SK-N-MC (cell line): ENCODE results near the gene ERBB4.

Experiments
- DNase-seq: peaks from one replicate; pipeline ENCODE4 v3.0.0-alpha.2; 2011; ENCODE audit warnings: low read depth, low spot score
- H3K27ac ChIP-seq: fragments of 200-600 bp; sonication (generic); 2 replicates; pipeline ENCODE4 v1.5.1; 2016; ENCODE audit warnings: mixed run types
- H3K36me3 ChIP-seq: fragments of 200-600 bp; sonication (generic); 2 replicates; pipeline ENCODE4 v1.6.1; 2017; ENCODE audit warnings: antibody characterized with exemption, low read length, mixed read lengths; ENCODE audit not compliant: insufficient read depth
- H3K4me3 ChIP-seq: fragments of 200-600 bp; sonication (generic); 2 replicates; pipeline ENCODE4 v1.5.1; 2016
- H3K9ac ChIP-seq: fragments of 200-600 bp; sonication (generic); 2 replicates; pipeline ENCODE4 v1.8.0; 2017; ENCODE audit warnings: mixed run types, mixed read lengths; ENCODE audit not compliant: insufficient read length
- H3K9me3 ChIP-seq: fragments of 200-600 bp; sonication (generic); 2 replicates; pipeline ENCODE4 v1.6.1; 2017; ENCODE audit warnings: low read depth, mild to moderate bottlenecking, antibody characterized with exemption, low read length, moderate library complexity, mixed read lengths
- EZH2 ChIP-seq: fragments of 200-600 bp; sonication (generic); IDR thresholded peaks from one replicate; pipeline ENCODE4 v1.6.1; 2017; ENCODE audit warnings: antibody characterized with exemption
- FOXP2 ChIP-seq: optimal IDR thresholded peaks from 2 replicates; pipeline ENCODE3; 2011; ENCODE audit warnings: mild to moderate bottlenecking, moderate library complexity; ENCODE audit not compliant: insufficient read depth; ENCODE audit errors: extremely low read length, control extremely low read depth
- POLR2AphosphoS5 ChIP-seq: IDR thresholded peaks from 2 replicates; pipeline ENCODE4 v1.6.1; 2012; ENCODE audit warnings: mild to moderate bottlenecking, low read depth, low read length, borderline replicate concordance

The ERBB4 gene

DNA sequence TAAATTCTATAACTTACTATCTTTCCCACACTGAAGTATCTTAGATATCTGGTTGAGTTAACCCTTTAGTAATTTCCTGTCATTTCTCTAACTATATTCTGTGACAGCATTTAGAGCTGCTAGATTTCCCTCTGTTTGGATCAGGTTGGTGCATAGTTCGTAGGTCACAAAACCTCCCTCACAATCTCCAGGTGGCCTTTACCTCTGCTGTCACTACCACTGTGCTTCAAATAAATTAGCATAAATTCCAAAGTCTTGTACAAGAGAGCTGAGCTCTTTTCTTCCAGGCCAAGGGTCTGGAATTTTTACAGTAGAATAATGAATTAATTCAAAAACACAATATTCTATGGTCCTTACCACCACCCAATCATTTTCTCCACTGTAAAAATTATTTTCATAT is 739.7 kb downstream of the ERBB4 start:
- H3K9me3 ChIP-seq: no peaks in the 10 kb centered on the region
- TF ChIP-seq EZH2 (no peak), FOXP2 (no peak), POLR2AphosphoS5 (no peak)
- DNase-seq: no peak

DNA sequence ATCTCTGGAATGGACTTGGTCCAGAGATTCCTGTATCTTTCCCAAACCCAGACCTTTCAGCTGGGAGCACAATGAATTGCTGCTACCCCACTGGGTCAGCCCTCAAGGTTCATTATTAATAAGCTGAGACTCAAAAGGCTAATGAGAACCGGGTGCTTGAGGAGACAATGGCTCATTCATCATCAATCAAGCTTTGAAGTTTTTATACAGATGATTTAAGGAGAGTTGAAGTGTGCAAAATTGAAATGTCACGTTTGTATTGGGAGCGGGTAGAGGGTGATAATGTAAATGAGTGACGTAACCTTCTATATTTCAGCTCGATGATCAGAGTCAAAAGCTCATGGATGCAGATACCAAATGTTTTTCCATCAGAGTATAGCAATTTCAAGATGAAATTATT is 744.9 kb downstream of the ERBB4 start:
- DNase-seq: no peak
- H3K9ac ChIP-seq: no peak overlapping the region
- H3K4me3 ChIP-seq: no peak overlapping the region
- H3K36me3 ChIP-seq: no peaks in the 10 kb centered on the region
- no peak for TF ChIP-seq POLR2AphosphoS5
- TF ChIP-seq FOXP2: no peak
- no peak for TF ChIP-seq EZH2
- no peak overlapping the region for H3K27ac ChIP-seq
- H3K9me3 ChIP-seq: no peaks in the 10 kb centered on the region

More for the DNA sequence above, 739.7 kb downstream of the ERBB4 start:
- Histone ChIP-seq H3K4me3 (no peak overlapping the region), H3K36me3 (no peaks in the 10 kb centered on the region), H3K9ac (no peak overlapping the region), H3K27ac (no peak overlapping the region)

DNA sequence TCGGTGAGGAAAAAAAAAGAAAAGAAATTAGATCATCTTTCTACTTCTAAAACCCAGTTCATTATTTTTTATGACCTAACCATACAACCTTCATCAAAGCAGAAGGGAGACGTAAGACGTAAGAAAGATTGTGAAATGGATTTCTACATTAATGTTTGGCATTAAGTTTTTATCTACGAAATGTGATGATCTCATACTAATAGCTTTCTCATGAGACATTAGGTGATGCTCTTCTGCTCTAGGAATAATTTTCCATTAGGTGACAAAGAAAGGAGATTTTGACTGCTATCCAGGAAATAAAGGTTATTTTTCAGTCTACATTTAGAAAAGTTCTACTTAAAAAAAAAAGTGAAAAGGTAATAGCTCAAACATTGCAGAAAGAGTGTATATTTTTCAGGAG is 748.6 kb downstream of the ERBB4 start:
- Histone ChIP-seq H3K27ac (no peak overlapping the region), H3K9ac (no peak overlapping the region), H3K9me3 (no peaks in the 10 kb centered on the region), H3K36me3 (no peaks in the 10 kb centered on the region), H3K4me3 (no peak overlapping the region)
- DNase-seq: no peak
- TF ChIP-seq EZH2 (no peak), POLR2AphosphoS5 (no peak), FOXP2 (no peak)

DNA sequence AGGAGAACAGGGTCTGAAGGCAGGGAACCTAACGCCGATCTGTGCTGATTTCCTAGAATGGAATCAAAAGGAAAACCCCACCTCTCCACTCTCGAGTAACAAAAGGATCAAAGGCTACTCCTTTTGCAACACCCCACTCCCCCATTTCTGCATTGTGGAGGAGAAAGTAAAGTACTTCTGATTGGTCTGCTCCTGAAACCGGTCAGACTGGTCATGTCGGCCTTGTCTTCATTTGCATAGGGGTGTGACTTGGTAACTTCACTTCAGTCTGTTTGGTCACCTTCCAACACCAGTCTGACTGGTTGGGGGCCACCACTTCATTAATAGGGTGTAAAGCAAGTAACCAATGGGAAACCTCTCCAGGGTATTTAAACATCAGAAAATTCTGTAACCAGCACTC is 771.9 kb downstream of the ERBB4 start:
- no peak overlapping the region for H3K27ac ChIP-seq
- no peaks in the 10 kb centered on the region for H3K9me3 ChIP-seq
- no peaks in the 10 kb centered on the region for H3K36me3 ChIP-seq
- DNase-seq: no peak
- no peak overlapping the region for H3K9ac ChIP-seq
- TF ChIP-seq POLR2AphosphoS5: no peak
- no peak for TF ChIP-seq EZH2
- no peak for TF ChIP-seq FOXP2
- H3K4me3 ChIP-seq: no peak overlapping the region

DNA sequence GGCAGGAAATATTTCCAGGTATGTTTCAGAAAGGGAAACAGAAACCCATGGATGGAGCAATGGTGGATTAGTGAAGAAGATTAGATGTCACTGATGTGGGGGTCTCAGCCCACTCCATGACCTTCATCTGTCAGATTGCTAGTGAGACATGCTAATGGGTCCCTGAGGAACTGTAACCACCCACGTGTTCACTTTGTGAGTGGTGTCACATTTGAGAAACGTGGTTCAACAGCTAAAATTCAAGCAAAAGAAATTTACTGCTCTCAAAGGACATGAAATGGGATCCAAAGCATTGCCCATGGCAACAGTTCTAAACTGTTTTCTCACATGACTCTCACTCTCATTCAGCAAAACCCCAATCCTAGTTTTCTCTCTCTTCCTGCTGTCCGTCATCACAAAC is 776.1 kb downstream of the ERBB4 start:
- H3K27ac ChIP-seq: no peak overlapping the region
- no peak overlapping the region for H3K9ac ChIP-seq
- H3K4me3 ChIP-seq: no peak overlapping the region
- no peak for DNase-seq
- no peaks in the 10 kb centered on the region for H3K9me3 ChIP-seq
- no peak for TF ChIP-seq EZH2
- TF ChIP-seq POLR2AphosphoS5: no peak
- TF ChIP-seq FOXP2: no peak
- no peaks in the 10 kb centered on the region for H3K36me3 ChIP-seq

DNA sequence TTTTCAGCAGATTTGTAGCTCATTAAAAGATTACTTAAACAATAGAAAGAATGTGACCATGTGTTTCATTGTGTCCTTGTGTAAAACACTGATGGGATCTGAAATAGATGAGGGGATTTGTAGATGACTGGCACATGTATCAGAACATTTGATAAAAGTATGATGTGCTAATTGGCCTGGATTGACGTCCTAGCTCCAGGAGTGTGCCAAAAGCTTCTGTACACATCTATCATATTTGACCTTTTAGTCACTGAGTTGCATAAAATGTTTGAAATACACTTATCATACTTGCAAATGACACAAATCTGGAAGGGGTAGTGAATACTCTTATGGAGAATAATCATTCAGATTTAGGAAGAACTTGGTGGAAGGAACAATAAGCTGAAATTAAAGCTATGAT is 778.5 kb downstream of the ERBB4 start:
- DNase-seq: no peak
- TF ChIP-seq EZH2: no peak
- TF ChIP-seq FOXP2: no peak
- TF ChIP-seq POLR2AphosphoS5: no peak
- H3K27ac ChIP-seq: no peak overlapping the region
- no peak overlapping the region for H3K9ac ChIP-seq
- no peaks in the 10 kb centered on the region for H3K9me3 ChIP-seq
- no peaks in the 10 kb centered on the region for H3K36me3 ChIP-seq
- H3K4me3 ChIP-seq: no peak overlapping the region

DNA sequence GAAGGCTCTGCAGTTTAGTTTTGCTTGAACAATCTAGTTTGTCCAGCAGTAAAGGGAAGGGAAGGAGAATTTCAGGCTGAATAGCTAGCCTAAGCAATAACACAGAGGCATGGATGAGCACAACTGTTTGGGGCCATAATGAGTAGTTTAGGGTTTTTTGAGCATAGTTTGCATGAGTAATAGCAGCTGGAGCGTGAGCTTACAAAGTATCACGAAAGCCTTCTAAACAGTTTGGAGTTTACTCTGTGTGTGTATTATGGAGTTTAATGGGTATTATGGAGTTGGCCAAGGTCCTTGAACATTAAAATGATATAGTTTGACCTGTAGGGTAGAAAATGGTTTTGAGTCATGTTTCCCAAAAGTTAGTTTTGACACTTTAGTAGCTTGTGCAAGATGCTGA is 782.3 kb downstream of the ERBB4 start:
- no peak overlapping the region for H3K9ac ChIP-seq
- H3K27ac ChIP-seq: no peak overlapping the region
- no peak for TF ChIP-seq FOXP2
- DNase-seq: no peak
- no peak overlapping the region for H3K4me3 ChIP-seq
- H3K36me3 ChIP-seq: no peaks in the 10 kb centered on the region
- H3K9me3 ChIP-seq: no peaks in the 10 kb centered on the region

DNA sequence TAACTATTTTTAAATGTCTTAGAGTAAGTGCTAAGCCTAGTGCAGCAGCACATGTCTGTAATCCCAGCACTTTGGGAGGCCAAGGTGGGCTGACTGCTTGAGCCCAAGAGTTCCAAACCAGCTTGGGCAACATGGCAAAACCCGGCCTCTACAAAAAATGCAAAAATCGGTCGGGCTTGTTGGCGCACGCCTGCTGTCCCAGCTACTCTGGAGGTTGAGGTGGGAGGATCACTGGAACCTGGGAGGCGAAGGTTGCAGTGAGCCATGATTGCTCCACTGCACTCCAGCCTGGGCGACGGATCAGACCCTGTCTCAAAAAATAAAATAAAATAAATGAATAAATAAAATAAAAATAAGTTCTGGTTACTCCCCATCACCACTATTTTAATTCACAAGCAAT is 783.4 kb downstream of the ERBB4 start:
- no peak overlapping the region for H3K4me3 ChIP-seq
- no peak overlapping the region for H3K27ac ChIP-seq
- no peaks in the 10 kb centered on the region for H3K36me3 ChIP-seq
- TF ChIP-seq EZH2 (no peak), POLR2AphosphoS5 (no peak), FOXP2 (no peak)
- H3K9me3 ChIP-seq: no peaks in the 10 kb centered on the region
- DNase-seq: no peak
- no peak overlapping the region for H3K9ac ChIP-seq

DNA sequence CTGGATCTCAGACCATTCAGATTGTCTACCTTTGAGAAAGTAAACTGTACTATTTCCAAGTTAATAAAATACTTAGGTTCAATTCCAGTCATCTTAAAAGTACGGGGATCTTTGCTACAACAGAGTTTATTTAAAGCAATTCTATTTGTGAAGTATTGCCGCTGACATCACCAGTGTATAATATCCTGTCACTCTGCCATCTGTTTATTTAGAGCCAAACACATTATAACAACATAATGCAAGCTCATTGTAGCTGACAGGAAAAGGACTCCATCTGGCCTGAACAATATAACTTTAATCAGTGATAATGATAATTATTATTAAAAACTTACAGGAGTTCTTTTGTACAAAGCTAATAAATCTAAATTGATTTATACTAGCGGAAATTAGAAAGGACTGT is 786.8 kb downstream of the ERBB4 start:
- Histone ChIP-seq H3K9me3 (no peaks in the 10 kb centered on the region), H3K36me3 (no peaks in the 10 kb centered on the region), H3K27ac (no peak overlapping the region), H3K4me3 (no peak overlapping the region), H3K9ac (no peak overlapping the region)
- no peak for TF ChIP-seq FOXP2
- TF ChIP-seq POLR2AphosphoS5: no peak
- no peak for TF ChIP-seq EZH2
- DNase-seq: no peak
